GM19395 (cell line): Measurements from ENCODE around the gene STK35.

ENCODE experiments used
- ATAC-seq: cut with Tn5 transposase; IDR thresholded peaks from one replicate; pipeline ENCODE4 v1.9.1; 2021; ENCODE audit warnings: mild to moderate bottlenecking, moderate library complexity; ENCODE audit not compliant: unreplicated experiment

The STK35 gene

GRCh38 chr20:2132461-2132901, 30.9 kb downstream of the STK35 start:
- ATAC-seq = no peak

GRCh38 chr20:2133318-2134183, 31.9 kb downstream of the STK35 start:
- no peak for ATAC-seq

GRCh38 chr20:2135013-2135412, 33.4 kb downstream of the STK35 start:
- ATAC-seq = no peak

GRCh38 chr20:2136275-2136674, 34.6 kb downstream of the STK35 start:
- ATAC-seq = no peak

GRCh38 chr20:2137552-2138201, 36.0 kb downstream of the STK35 start:
- no peak for ATAC-seq

GRCh38 chr20:2138396-2138795, 36.8 kb downstream of the STK35 start:
- no peak for ATAC-seq

GRCh38 chr20:2139250-2139649, 37.6 kb downstream of the STK35 start:
- no peak for ATAC-seq

- no peak for ATAC-seq
Observed at GRCh38 chr20:2139736-2140135, 38.1 kb downstream of the STK35 start.

GRCh38 chr20:2140561-2140960, 38.9 kb downstream of the STK35 start:
- ATAC-seq = no peak

- ATAC-seq = no peak
Observed at GRCh38 chr20:2141600-2142575, 40.3 kb downstream of the STK35 start.

GRCh38 chr20:2142649-2143048, 41.0 kb downstream of the STK35 start:
- no peak for ATAC-seq

GRCh38 chr20:2143594-2143993, 42.0 kb downstream of the STK35 start:
- ATAC-seq = no peak

- no peak for ATAC-seq
Observed at GRCh38 chr20:2144850-2145249, 43.2 kb downstream of the STK35 start.

- ATAC-seq = no peak
Observed at GRCh38 chr20:2145376-2145775, 43.7 kb downstream of the STK35 start.

GRCh38 chr20:2146080-2146867, 44.6 kb downstream of the STK35 start:
- ATAC-seq = no peak

GRCh38 chr20:2149507-2149906, 47.9 kb downstream of the STK35 start:
- no peak for ATAC-seq

- no peak for ATAC-seq
Observed at GRCh38 chr20:2150660-2151059, 49.0 kb downstream of the STK35 start.

GRCh38 chr20:2151858-2152281, 50.2 kb downstream of the STK35 start:
- no peak for ATAC-seq

GRCh38 chr20:2152317-2152716, 50.7 kb downstream of the STK35 start:
- no peak for ATAC-seq

- ATAC-seq = no peak
Observed at GRCh38 chr20:2153326-2153725, 51.7 kb downstream of the STK35 start.
